ENCODE measurements around the gene CEP112. TPM values are rescaled to one million over a fixed set of nuclear protein-coding genes. Genes with fewer than 3 reads are reported as not detected.

CEP112 gene
- total and polyA plus RNA-seq, 2 of the 13 experiments (the other 11 are each of a cell fraction or from before 2014, with no cell fraction given) = 1.2 to 3.4 TPM

DNA sequence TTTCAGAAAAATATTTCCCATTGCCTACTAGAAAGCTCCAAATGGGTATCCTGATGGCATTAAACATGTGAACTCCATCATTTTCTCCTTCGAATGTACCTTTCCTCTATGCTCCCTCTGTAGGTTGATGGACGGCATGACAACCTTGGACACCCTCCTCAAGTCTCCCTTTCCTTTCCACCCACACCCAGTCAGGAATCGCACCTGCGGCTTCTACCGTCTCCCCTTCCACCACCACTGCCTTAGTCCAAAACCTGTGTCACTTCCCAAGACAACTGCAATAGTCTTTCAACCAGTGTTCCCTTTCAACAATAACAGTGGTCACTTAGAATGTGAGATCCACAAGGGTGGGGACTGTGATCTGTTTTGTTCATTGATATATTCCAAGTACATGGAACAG, 397.4 kb downstream of the CEP112 start:
- H3K79me2 ChIP-seq (ENCODE audit: insufficient read depth, low read length) = no peaks in the 10 kb centered on the region
- H3K36me3 ChIP-seq (replicated peaks in 1 of 2; ENCODE audit: control insufficient read depth in 1 of 2, insufficient read depth in 2 of 2, low read length in 2 of 2) = no peaks in the 10 kb centered on the region
- in situ Hi-C loops (cut with HindIII; ENCODE audit: extremely low pct_ligation_motif_present, low pct_unique_long_range_greater_than_20kb) (loop anchor here (5.0 kb wide), 1 partner anchor 237 kb away; no protein-coding TSS in a partner anchor), intact Hi-C loops (cut with micrococcal nuclease; ENCODE audit: unreplicated experiment) (loop anchor here (5.0 kb wide), 3 partner anchors 162 to 337 kb away; no protein-coding TSS in a partner anchor)
- WGBS (ENCODE audit: low lambda C conversion rate) = 29% methylated on average over 5 of the region's 5 CpGs
- peak; percentile 63 for DNase-seq (ENCODE audit: low spot score)
- CTCF ChIA-PET (ENCODE audit: low intra/inter-chr PET ratio, low total read pairs) = interaction anchor here (1.0 to 1.7 kb wide), 4 partner anchors 139 to 501 kb away, joined by 3 to 8 read pairs (median 5); no protein-coding TSS in a partner anchor
- no peaks in the 10 kb centered on the region for H3K27me3 ChIP-seq (ENCODE audit: control insufficient read depth in 1 of 2, insufficient read depth in 2 of 2, low read length in 2 of 2)
- no peak overlapping the region for H2AFZ ChIP-seq (ENCODE audit: low read length)
- H4K20me1 ChIP-seq (ENCODE audit: insufficient read depth, low read length) = no peaks in the 10 kb centered on the region
- 0 out of 2 replicates have a peak, but pooled peaks cover 5% of the 10 kb centered on the region for H3K4me1 ChIP-seq (ENCODE audit: insufficient read depth, low read length)
- H3K4me2 ChIP-seq (ENCODE audit: low read depth, low read length) = no peak overlapping the region
- H3K27ac ChIP-seq (ENCODE audit: extremely low read length, insufficient read depth, low read length) = no peak overlapping the region
- no peak overlapping the region for H3K9ac ChIP-seq (ENCODE audit: insufficient read depth, low read depth, low read length)
- no TSS peak for BruUV-seq (replicated peaks)
- peak; percentile 71 for FAIRE-seq
- peak; percentile 84 for ATAC-seq
- POLR2A ChIA-PET = no interaction called here
- no peak overlapping the region for H3K4me3 ChIP-seq (replicated peaks in 1 of 3; ENCODE audit: insufficient read depth in 1 of 3, low read depth in 2 of 3, low read length in 3 of 3)
- no peaks in the 10 kb centered on the region for H3K9me3 ChIP-seq (ENCODE audit: low read length)
- no peak for TF ChIP-seq ZFAT (CRISPR knock-in tag; conservative IDR thresholded peaks at IDR 0.05)
- no peak for TF ChIP-seq ZKSCAN5 (CRISPR knock-in tag; IDR thresholded peaks at IDR 0.05)
- no peak for TF ChIP-seq NFE2L2 (IDR thresholded peaks at IDR 0.05; ENCODE audit: low read length)
- TF ChIP-seq, protein P1, sequence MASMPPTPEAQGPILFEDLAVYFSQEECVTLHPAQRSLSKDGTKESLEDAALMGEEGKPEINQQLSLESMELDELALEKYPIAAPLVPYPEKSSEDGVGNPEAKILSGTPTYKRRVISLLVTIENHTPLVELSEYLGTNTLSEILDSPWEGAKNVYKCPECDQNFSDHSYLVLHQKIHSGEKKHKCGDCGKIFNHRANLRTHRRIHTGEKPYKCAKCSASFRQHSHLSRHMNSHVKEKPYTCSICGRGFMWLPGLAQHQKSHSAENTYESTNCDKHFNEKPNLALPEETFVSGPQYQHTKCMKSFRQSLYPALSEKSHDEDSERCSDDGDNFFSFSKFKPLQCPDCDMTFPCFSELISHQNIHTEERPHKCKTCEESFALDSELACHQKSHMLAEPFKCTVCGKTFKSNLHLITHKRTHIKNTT (CRISPR knock-in tag; IDR thresholded peaks at IDR 0.05) = no peak
- TF ChIP-seq XRCC5 (optimal IDR thresholded peaks at IDR 0.05; ENCODE audit: low read length) = peak; percentile 34
- no peak for TF ChIP-seq ZNF703 (CRISPR knock-in tag; IDR thresholded peaks at IDR 0.05; ENCODE audit: borderline replicate concordance)
- TF ChIP-seq E2F5 (CRISPR knock-in tag; conservative IDR thresholded peaks at IDR 0.05) = no peak
- no peak for TF ChIP-seq ZFYVE20 (CRISPR knock-in tag; IDR thresholded peaks at IDR 0.05; ENCODE audit: borderline replicate concordance, low read depth)
- no peak for TF ChIP-seq HOMEZ (CRISPR knock-in tag; IDR thresholded peaks at IDR 0.05; ENCODE audit: low read depth)
- TF ChIP-seq IRF9 (CRISPR knock-in tag; IDR thresholded peaks at IDR 0.05; ENCODE audit: borderline replicate concordance) = no peak
- no peak for TF ChIP-seq RNF219 (CRISPR knock-in tag; IDR thresholded peaks at IDR 0.05)
- no peak for TF ChIP-seq BRF2 (CRISPR knock-in tag; IDR thresholded peaks at IDR 0.05)

All from HepG2 (cell line).